H1 (cell line): Measurements from ENCODE around the gene TOM1L2. TPM values are rescaled to one million over a fixed set of nuclear protein-coding genes. Genes with fewer than 3 reads are reported as not detected.

ENCODE experiments used
- CTCF ChIA-PET: fragments of 300-600 bp; sonication (Branson Sonifier 250); formaldehyde crosslinking; loops from one replicate; lab custom pipeline; 2021; ENCODE audit not compliant: partially characterized antibody; lab: Charles Lee
- POLR2A ChIA-PET: fragments of 300-600 bp; sonication (Branson Sonifier 250); formaldehyde crosslinking; loops from one replicate; lab custom pipeline; 2021; ENCODE audit warnings: inconsistent platforms; ENCODE audit not compliant: partially characterized antibody; lab: Charles Lee
- DNase-seq, 2 experiments: peaks; one replicate each; pipeline versions ENCODE4 v3.0.0 to v3.0.0-alpha.2; 2010 to 2022; ENCODE audit warnings: low spot score in 2 of 2, low read depth in 1 of 2, mixed read lengths in 1 of 2
- FAIRE-seq: peaks from 2 replicates; lab custom pipeline; 2011; peaks lifted over from hg19 to GRCh38; lab: Jason Lieb, UNC
- H2AFZ ChIP-seq: 2 replicates; pipeline ENCODE4 v1.8.1; 2012; ENCODE audit warnings: low read length, inconsistent platforms
- H2AK5ac ChIP-seq: 2 replicates; pipeline ENCODE4 v1.6.1; 2013; ENCODE audit warnings: low read depth, low read length
- H2BK120ac ChIP-seq: replicated peaks from 2 replicates; pipeline ENCODE3; 2013; ENCODE audit warnings: low read depth, low read length, inconsistent platforms
- H2BK12ac ChIP-seq: 2 replicates; pipeline ENCODE4 v1.6.1; 2013; ENCODE audit warnings: low read depth, low read length
- H2BK15ac ChIP-seq: 2 replicates; pipeline ENCODE4 v1.6.1; 2013; ENCODE audit warnings: low read length
- H2BK20ac ChIP-seq: 2 replicates; pipeline ENCODE4 v1.6.1; 2013; ENCODE audit warnings: low read length
- H2BK5ac ChIP-seq: 2 replicates; pipeline ENCODE4 v1.6.1; 2013; ENCODE audit warnings: low read depth, low read length
- H3K14ac ChIP-seq: 2 replicates; pipeline ENCODE4 v1.6.1; 2013; ENCODE audit warnings: inconsistent platforms; ENCODE audit not compliant: insufficient read length
- H3K18ac ChIP-seq: 2 replicates; pipeline ENCODE4 v1.6.1; 2013; ENCODE audit warnings: low read length; ENCODE audit errors: extremely low read depth
- H3K23ac ChIP-seq: 2 replicates; pipeline ENCODE4 v1.6.1; 2013; ENCODE audit warnings: inconsistent platforms; ENCODE audit not compliant: insufficient read length
- H3K23me2 ChIP-seq: 2 replicates; pipeline ENCODE4 v1.6.1; 2013; ENCODE audit warnings: low read depth, low read length
- H3K27ac ChIP-seq: 2 replicates; pipeline ENCODE4 v1.6.1; 2011; ENCODE audit warnings: low read depth, low read length, inconsistent platforms
- H3K27me3 ChIP-seq, 4 experiments: replicated peaks in 1 of 4; 1 replicate in 1 of 4; 2 replicates in 3 of 4; pipeline versions ENCODE4 v1.6.1 to v1.8.1; 2011 to 2013; ENCODE audit warnings: low read length in 3 of 4, mild to moderate bottlenecking in 3 of 4, inconsistent platforms in 2 of 4, mixed read lengths in 2 of 4, moderate library complexity in 1 of 4; ENCODE audit not compliant: control insufficient read depth in 3 of 4, insufficient read depth in 3 of 4; ENCODE audit errors: extremely low read depth in 1 of 4
- H3K36me3 ChIP-seq, 4 experiments: 2 replicates each; pipeline versions ENCODE4 v1.6.1 to v1.8.1; 2011 to 2013; ENCODE audit warnings: mild to moderate bottlenecking in 4 of 4, low read length in 3 of 4, moderate library complexity in 2 of 4, control low read depth in 1 of 4, inconsistent platforms in 1 of 4; ENCODE audit not compliant: insufficient read depth in 4 of 4, control insufficient read depth in 2 of 4
- H3K4ac ChIP-seq: replicated peaks from 2 replicates; pipeline ENCODE3; 2013; ENCODE audit warnings: low read length, low read depth, mixed read lengths, inconsistent platforms; ENCODE audit not compliant: insufficient read length
- H3K4me1 ChIP-seq, 4 experiments: replicated peaks in 1 of 4; 1 replicate in 1 of 4; 2 replicates in 3 of 4; pipeline versions ENCODE4 v1.6.1 to v1.8.1; 2011 to 2013; ENCODE audit warnings: low read length in 3 of 4, inconsistent platforms in 2 of 4, mixed read lengths in 1 of 4; ENCODE audit not compliant: insufficient read depth in 4 of 4, control insufficient read depth in 3 of 4
- H3K4me2 ChIP-seq, 2 experiments: 2 replicates each; pipeline versions ENCODE4 v1.6.1 to v1.8.1; 2011 to 2013; ENCODE audit warnings: low read depth in 2 of 2, low read length in 2 of 2, control low read depth in 1 of 2, inconsistent platforms in 1 of 2, mild to moderate bottlenecking in 1 of 2; ENCODE audit not compliant: insufficient read depth in 1 of 2
- H3K4me3 ChIP-seq, 4 experiments: fragments of 200-600, 300-600 bp in 1 of 4; sonication (generic), shearing (Covaris generic), sonication (Bioruptor Twin) in 1 of 4; 2 replicates each; pipeline versions ENCODE4 v1.5.1 to v1.8.1; 2011 to 2016; ENCODE audit warnings: low read length in 4 of 4, low read depth in 3 of 4, control low read depth in 2 of 4, inconsistent platforms in 2 of 4, mild to moderate bottlenecking in 2 of 4, mixed read lengths in 1 of 4, moderate library complexity in 1 of 4; ENCODE audit not compliant: insufficient read depth in 2 of 4; ENCODE audit errors: extremely low read depth in 1 of 4
- H3K56ac ChIP-seq: replicated peaks from 2 replicates; pipeline ENCODE3; 2013; ENCODE audit warnings: low read depth, mild to moderate bottlenecking, mixed read lengths, low read length, inconsistent platforms; ENCODE audit not compliant: insufficient read length
- H3K79me1 ChIP-seq: 2 replicates; pipeline ENCODE4 v1.6.1; 2013; ENCODE audit warnings: low read depth, low read length, control low read depth
- H3K79me2 ChIP-seq, 2 experiments: 2 replicates each; pipeline versions ENCODE4 v1.6.1 to v1.8.1; 2012 to 2013; ENCODE audit warnings: low read length in 2 of 2, mild to moderate bottlenecking in 2 of 2, inconsistent platforms in 1 of 2; ENCODE audit not compliant: insufficient read depth in 2 of 2, control insufficient read depth in 1 of 2
- H3K9ac ChIP-seq, 4 experiments: replicated peaks in 1 of 4; 1 replicate in 1 of 4; 2 replicates in 3 of 4; pipeline versions ENCODE4 v1.6.1 to v1.8.1; 2011 to 2013; ENCODE audit warnings: low read depth in 3 of 4, low read length in 3 of 4, control low read depth in 2 of 4, mild to moderate bottlenecking in 2 of 4, moderate library complexity in 2 of 4, inconsistent platforms in 1 of 4; ENCODE audit errors: extremely low read depth in 1 of 4
- H3K9me3 ChIP-seq, 2 experiments: 2 replicates each; pipeline versions ENCODE4 v1.6.1 to v1.8.1; 2012 to 2013; ENCODE audit warnings: mild to moderate bottlenecking in 2 of 2, moderate library complexity in 2 of 2, control low read depth in 1 of 2, inconsistent platforms in 1 of 2, low read depth in 1 of 2, low read length in 1 of 2, mixed read lengths in 1 of 2; ENCODE audit not compliant: insufficient read depth in 2 of 2
- H4K20me1 ChIP-seq, 2 experiments: replicated peaks in 1 of 2; 2 replicates each; pipeline versions ENCODE3 to v1.8.1; 2011 to 2013; ENCODE audit warnings: inconsistent platforms in 2 of 2, low read length in 2 of 2, mild to moderate bottlenecking in 1 of 2; ENCODE audit not compliant: insufficient read depth in 2 of 2, control insufficient read depth in 1 of 2
- H4K5ac ChIP-seq: 2 replicates; pipeline ENCODE4 v1.6.1; 2013; ENCODE audit warnings: low read length, low read depth, mixed read lengths, inconsistent platforms; ENCODE audit not compliant: insufficient read length
- H4K8ac ChIP-seq: 2 replicates; pipeline ENCODE4 v1.8.0; 2013; ENCODE audit warnings: mild to moderate bottlenecking, moderate library complexity, low read length, inconsistent platforms; ENCODE audit not compliant: insufficient read depth; ENCODE audit errors: extremely low read depth
- H4K91ac ChIP-seq: replicated peaks from 2 replicates; pipeline ENCODE3; 2013; ENCODE audit warnings: low read length, mixed read lengths, inconsistent platforms; ENCODE audit not compliant: insufficient read length
- BACH1 ChIP-seq: IDR thresholded peaks from 2 replicates; pipeline ENCODE4 v1.6.1; 2012; ENCODE audit warnings: low read length, improper control_type of control experiment
- BRCA1 ChIP-seq: IDR thresholded peaks from 2 replicates; pipeline ENCODE4 v1.6.1; 2012; ENCODE audit warnings: low read depth, low read length, improper control_type of control experiment
- CBX8 ChIP-seq: fragments of 300-800, 300-1000 bp; sonication (generic); IDR thresholded peaks from 2 replicates; pipeline ENCODE4 v1.7.1; 2016; ENCODE audit warnings: low read depth, low read length, borderline replicate concordance
- CEBPB ChIP-seq: IDR thresholded peaks from 2 replicates; pipeline ENCODE4 v1.6.1; 2012; ENCODE audit warnings: low read depth, low read length
- JUN ChIP-seq: IDR thresholded peaks from 2 replicates; pipeline ENCODE4 v1.6.1; 2011; ENCODE audit warnings: low read depth, mild to moderate bottlenecking, improper control_type of control experiment, low read length
- PHF8 ChIP-seq: fragments of 200-600 bp; sonication (generic); conservative IDR thresholded peaks from 2 replicates; pipeline ENCODE4 v1.7.1; 2012; ENCODE audit warnings: low read depth, mild to moderate bottlenecking, inconsistent platforms, low read length, moderate library complexity
- POLR2A ChIP-seq, 2 experiments: IDR thresholded peaks; 1 replicate in 1 of 2; 2 replicates in 1 of 2; pipeline ENCODE4 v1.6.1; 2011; ENCODE audit warnings: low read depth in 2 of 2, low read length in 2 of 2, mild to moderate bottlenecking in 2 of 2; ENCODE audit errors: control extremely low read depth in 1 of 2
- RNF2 ChIP-seq: fragments of 200-900, 300-1000 bp; sonication (generic); IDR thresholded peaks from 2 replicates; pipeline ENCODE4 v1.7.1; 2016; ENCODE audit warnings: borderline replicate concordance, low read depth, mild to moderate bottlenecking, antibody characterized with exemption, low read length; ENCODE audit not compliant: poor library complexity, severe bottlenecking; ENCODE audit errors: missing control alignments
- RXRA ChIP-seq: IDR thresholded peaks from 2 replicates; pipeline ENCODE4 v1.6.1; 2011; ENCODE audit warnings: low read depth, mild to moderate bottlenecking, low read length, moderate library complexity; ENCODE audit not compliant: insufficient read depth
- SP2 ChIP-seq: IDR thresholded peaks from 2 replicates; pipeline ENCODE4 v1.6.1; 2012; ENCODE audit warnings: mild to moderate bottlenecking, low read length, inconsistent platforms
- TAF1 ChIP-seq: IDR thresholded peaks from 2 replicates; pipeline ENCODE4 v1.6.1; 2011; ENCODE audit warnings: mild to moderate bottlenecking, low read depth, low read length
- ZNF274 ChIP-seq: IDR thresholded peaks from 2 replicates; pipeline ENCODE4 v1.7.0; 2012; ENCODE audit warnings: low read length, borderline replicate concordance; ENCODE audit errors: extremely low read depth
- WGBS, 2 experiments: shearing (Covaris generic) in 1 of 2; methylation state at CpG; one replicate each; pipeline versions ENCODE4 v1.1.6 to v1.1.7; 2013 to 2015; ENCODE audit warnings: low lambda C conversion rate in 2 of 2, mixed read lengths in 2 of 2, inconsistent platforms in 1 of 2, low coverage in 1 of 2, missing lambda C conversion rate in 1 of 2; ENCODE audit not compliant: insufficient replicate concordance in 2 of 2, insufficient coverage in 1 of 2, insufficient read length in 1 of 2; ENCODE audit errors: extremely low coverage in 1 of 2, missing lambda C conversion rate in 1 of 2; 5-methylcytosine and 5-hydroxymethylcytosine counted together
- polyA plus RNA-seq, 7 experiments: library from polyadenylated mRNA; depleted of rRNA in 3 of 7; stranded (reverse) in 5 of 7; unstranded in 2 of 7; fragments of >200 nt in 5 of 7; fragments of 200-250 nt in 2 of 7; gene quantifications; 1 replicate in 5 of 7; 2 replicates in 1 of 7; 4 replicates in 1 of 7; pipeline versions ENCODE4 v1.2.1 to v1.2.3, GENCODE V29; 2011 to 2013; ENCODE audit warnings: missing spikeins in 2 of 7, mixed read lengths in 2 of 7
- total RNA-seq: library from RNA; stranded (reverse); fragmentation: NEBNext Ultra II Directional; extraction: Animal tissue kit (Norgen Biotek cat#: 25700); gene quantifications from 2 replicates; pipeline ENCODE4 v1.2.1, GENCODE V29; 2021
- TF ChIP-seq, protein P1 (sequence below): IDR thresholded peaks from 2 replicates; pipeline ENCODE4 v1.6.1; 2012; ENCODE audit warnings: inconsistent platforms

Gene TOM1L2
- total and polyA plus RNA-seq, 2 of the 8 experiments (the other 6 are each of a cell fraction or from before 2014, with no cell fraction given) = 2.0 to 3.4 TPM

DNA sequence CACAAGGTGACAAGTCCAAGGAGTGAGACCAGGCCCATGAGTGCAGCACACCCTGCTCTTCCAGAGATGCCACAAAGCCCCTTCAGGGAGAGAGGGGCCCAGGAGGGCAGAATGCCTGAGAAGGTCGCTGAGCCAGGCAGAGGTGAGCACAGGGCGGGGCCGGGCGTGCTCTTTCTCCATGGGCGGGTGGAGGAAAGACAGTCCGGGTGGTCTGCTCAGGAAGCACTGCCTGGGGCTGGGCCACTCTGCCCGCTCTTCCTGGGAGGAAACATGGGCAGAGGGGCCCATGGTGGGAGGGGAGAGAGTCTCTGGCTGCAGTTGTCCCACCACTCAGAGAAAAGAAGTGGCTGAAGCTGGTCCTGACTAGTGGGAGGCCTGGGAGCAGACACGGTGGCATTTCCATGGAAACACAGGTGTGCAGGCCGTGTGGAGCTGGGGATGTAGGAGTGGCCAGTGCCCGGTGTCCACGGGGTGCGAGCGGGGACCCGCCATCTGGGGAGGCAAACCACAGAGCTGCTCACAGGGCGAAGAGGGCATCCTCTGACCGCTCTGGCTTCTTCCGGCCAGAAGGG lies 125.0 kb downstream of the TOM1L2 start:
- no peak overlapping the region for H4K5ac ChIP-seq
- ChIA-PET CTCF (interaction anchor here (0.9 to 5.9 kb wide), 11 partner anchors 10 to 185 kb away, joined by 3 to 44 read pairs (median 4); no protein-coding TSS in a partner anchor), POLR2A (interaction anchor here (1.0 to 7.6 kb wide), 4 partner anchors 10 to 73 kb away, joined by 3 to 63 read pairs (median 24); partner anchors contain the start of gene SREBF1)
- H4K20me1 ChIP-seq = peaks cover 0 to 1% of the 10 kb centered on the region in 2 experiments
- H3K27me3 ChIP-seq = no peaks in the 10 kb centered on the region; a peak in 1 of 7 replicates
- 0 out of 2 replicates have a peak overlapping the region, but pooled peaks have one; percentile 24 for H2AK5ac ChIP-seq
- no peak overlapping the region for H4K91ac ChIP-seq
- no peak overlapping the region; the same call in 1 of the 2 replicates for H3K18ac ChIP-seq
- H2BK5ac ChIP-seq = no peak overlapping the region
- no peak overlapping the region for H2BK15ac ChIP-seq
- no peak overlapping the region; the same call in 1 of the 2 replicates for H4K8ac ChIP-seq
- H3K36me3 ChIP-seq = no peaks in the 10 kb centered on the region
- H3K79me1 ChIP-seq = no peaks in the 10 kb centered on the region
- no peak overlapping the region for H2BK20ac ChIP-seq
- no peak overlapping the region for H3K23ac ChIP-seq
- no peak overlapping the region for H3K4ac ChIP-seq
- H3K56ac ChIP-seq = no peak overlapping the region
- H3K14ac ChIP-seq = no peak overlapping the region
- no peak overlapping the region for H2AFZ ChIP-seq
- 85% methylated on average over 17 of the region's 17 CpGs; no CpG with 5 or more reads in 1 of the 2 experiments for WGBS, 2 experiments
- no peak overlapping the region for H3K9ac ChIP-seq
- peak overlapping the region; percentile 84; the same call in 1 of the 2 replicates for H2BK12ac ChIP-seq
- no peak overlapping the region for H2BK120ac ChIP-seq
- no peak overlapping the region for H3K27ac ChIP-seq
- no peak overlapping the region for H3K4me3 ChIP-seq
- no peaks in the 10 kb centered on the region for H3K9me3 ChIP-seq
- no peak for FAIRE-seq
- H3K4me2 ChIP-seq = no peak overlapping the region
- H3K4me1 ChIP-seq = peaks cover 0 to 33% (median 21%) of the 10 kb centered on the region in 4 experiments; a peak in 6 of 7 replicates
- no peak for DNase-seq
- no peaks in the 10 kb centered on the region for H3K79me2 ChIP-seq
- no peaks in the 10 kb centered on the region for H3K23me2 ChIP-seq
- TF ChIP-seq RXRA = no peak
- no peak for TF ChIP-seq RNF2
- no peak for TF ChIP-seq BRCA1
- TF ChIP-seq, protein P1, sequence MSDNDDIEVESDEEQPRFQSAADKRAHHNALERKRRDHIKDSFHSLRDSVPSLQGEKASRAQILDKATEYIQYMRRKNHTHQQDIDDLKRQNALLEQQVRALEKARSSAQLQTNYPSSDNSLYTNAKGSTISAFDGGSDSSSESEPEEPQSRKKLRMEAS = no peak
- TF ChIP-seq CBX8 = no peak
- TF ChIP-seq TAF1 = no peak
- TF ChIP-seq CEBPB = no peak
- no peak for TF ChIP-seq SP2
- no peak for TF ChIP-seq ZNF274
- no peak for TF ChIP-seq JUN
- no peak for TF ChIP-seq BACH1
- no peak for TF ChIP-seq POLR2A (IDR thresholded peaks at IDR 0.05; ENCODE audit: control extremely low read depth in 1 of 2, low read depth in 2 of 2, low read length in 2 of 2)
- no peak for TF ChIP-seq PHF8
